ENCODE results near the gene SCGB1A1.

GRCh38 chr11:62410972-62411371 is 7.9 kb upstream of the SCGB1A1 start:
- TF ChIP-seq L3MBTL2 (conservative IDR thresholded peaks at IDR 0.05) (no peak), ELF4 (IDR thresholded peaks at IDR 0.05) (no peak)

All from HEK293T (cell line).